Astrocyte (in vitro differentiated cells and primary cell): ENCODE results near the gene MAGEA11. TPM values are rescaled to one million over a fixed set of nuclear protein-coding genes. Genes with fewer than 3 reads are reported as not detected.
"Not testable (repeated sequence)": the region's sequence is repeated elsewhere in the genome, so short reads cannot be mapped to it uniquely, and the experiment has no call there.

Experiments
- DNase-seq: peaks from one replicate; pipeline ENCODE4 v3.0.0-alpha.2; 2010; ENCODE audit warnings: low read depth
- FAIRE-seq: peaks from 2 replicates; lab custom pipeline; 2011; peaks lifted over from hg19 to GRCh38; lab: Jason Lieb, UNC
- H2AFZ ChIP-seq: 2 replicates; pipeline ENCODE4 v1.6.0; 2012; ENCODE audit warnings: low read depth, low read length, inconsistent platforms
- H3K27ac ChIP-seq: 2 replicates; pipeline ENCODE4 v1.5.1; 2011; ENCODE audit warnings: low read depth, low read length, inconsistent platforms
- H3K27me3 ChIP-seq: 2 replicates; pipeline ENCODE4 v1.6.0; 2011; ENCODE audit warnings: low read length, inconsistent platforms; ENCODE audit not compliant: insufficient read depth
- H3K36me3 ChIP-seq: 2 replicates; pipeline ENCODE4 v1.5.1; 2011; ENCODE audit warnings: low read length, inconsistent platforms; ENCODE audit not compliant: insufficient read depth
- H3K4me1 ChIP-seq: 2 replicates; pipeline ENCODE4 v1.5.1; 2011; ENCODE audit warnings: low read length, inconsistent platforms; ENCODE audit not compliant: insufficient read depth
- H3K4me2 ChIP-seq: 2 replicates; pipeline ENCODE4 v1.6.0; 2012; ENCODE audit warnings: low read length, inconsistent platforms
- H3K4me3 ChIP-seq: 2 replicates; pipeline ENCODE4 v1.5.1; 2011; ENCODE audit warnings: low read depth, mild to moderate bottlenecking, low read length, inconsistent platforms; ENCODE audit not compliant: insufficient read depth
- H3K79me2 ChIP-seq: 2 replicates; pipeline ENCODE4 v1.6.0; 2012; ENCODE audit warnings: mild to moderate bottlenecking, low read length, inconsistent platforms; ENCODE audit not compliant: insufficient read depth
- H3K9ac ChIP-seq: 2 replicates; pipeline ENCODE4 v1.6.0; 2012; ENCODE audit warnings: mild to moderate bottlenecking, low read length, inconsistent platforms
- H3K9me3 ChIP-seq: 2 replicates; pipeline ENCODE4 v1.5.1; 2012; ENCODE audit warnings: low read depth, mild to moderate bottlenecking, low read length, inconsistent platforms; ENCODE audit not compliant: insufficient read depth
- H4K20me1 ChIP-seq: 2 replicates; pipeline ENCODE4 v1.6.0; 2012; ENCODE audit warnings: low read length, inconsistent platforms; ENCODE audit not compliant: insufficient read depth
- H3K27ac Mint-ChIP-seq: one replicate; pipeline ENCODE4 v1.8.0; 2021; ENCODE audit warnings: mild to moderate bottlenecking, mixed read lengths; ENCODE audit not compliant: unreplicated experiment
- H3K27me3 Mint-ChIP-seq: one replicate; pipeline ENCODE4 v1.8.0; 2021; ENCODE audit warnings: low read depth, mixed read lengths; ENCODE audit not compliant: unreplicated experiment
- H3K36me3 Mint-ChIP-seq: one replicate; pipeline ENCODE4 v1.8.0; 2021; ENCODE audit warnings: low read depth, mixed read lengths; ENCODE audit not compliant: unreplicated experiment
- H3K4me1 Mint-ChIP-seq: one replicate; pipeline ENCODE4 v1.8.0; 2021; ENCODE audit warnings: low read depth, mixed read lengths; ENCODE audit not compliant: unreplicated experiment
- H3K4me3 Mint-ChIP-seq: one replicate; pipeline ENCODE4 v1.8.0; 2021; ENCODE audit warnings: mild to moderate bottlenecking, moderate library complexity, mixed read lengths; ENCODE audit not compliant: unreplicated experiment
- H3K9me3 Mint-ChIP-seq: one replicate; pipeline ENCODE4 v1.8.0; 2021; ENCODE audit warnings: mild to moderate bottlenecking, mixed read lengths; ENCODE audit not compliant: unreplicated experiment
- CTCF ChIP-seq: IDR thresholded peaks from 2 replicates; pipeline ENCODE4 v1.5.1; 2011; ENCODE audit warnings: low read depth, mild to moderate bottlenecking, inconsistent platforms, low read length, moderate library complexity; ENCODE audit not compliant: insufficient read depth
- EZH2 ChIP-seq: IDR thresholded peaks from 2 replicates; pipeline ENCODE4 v1.6.1; 2012; ENCODE audit warnings: mild to moderate bottlenecking, low read length, inconsistent platforms; ENCODE audit not compliant: insufficient read depth
- total RNA-seq: library from RNA; stranded (reverse); gene quantifications from 2 replicates; pipeline ENCODE4 v1.2.1, GENCODE V29; 2021

Gene MAGEA11
- total RNA-seq, 1 donor from 2014 or later = not detected

GRCh38 chrX:149759824-149760223 is 48.0 kb downstream of the MAGEA11 start:
- H3K27me3 Mint-ChIP-seq = peaks cover 2% of the 10 kb centered on the region
- DNase-seq (no peak), FAIRE-seq (no peak)
- Histone ChIP-seq H3K79me2 (no peaks in the 10 kb centered on the region), H3K27me3 (no peaks in the 10 kb centered on the region), H4K20me1 (no peaks in the 10 kb centered on the region), H3K4me3 (no peak overlapping the region), H2AFZ (no peak overlapping the region), H3K4me1 (no peaks in the 10 kb centered on the region), H3K9me3 (no peaks in the 10 kb centered on the region), H3K9ac (no peak overlapping the region), H3K27ac (no peak overlapping the region), H3K36me3 (no peaks in the 10 kb centered on the region), H3K4me2 (no peak overlapping the region)
- H3K36me3 Mint-ChIP-seq = no peaks in the 10 kb centered on the region
- H3K4me1 Mint-ChIP-seq = peaks cover 1% of the 10 kb centered on the region
- TF ChIP-seq EZH2 = no peak
- TF ChIP-seq CTCF = no peak
- no peak overlapping the region for H3K27ac Mint-ChIP-seq
- no peak overlapping the region for H3K4me3 Mint-ChIP-seq
- H3K9me3 Mint-ChIP-seq = peaks cover 5% of the 10 kb centered on the region

GRCh38 chrX:149760965-149761364 is 49.1 kb downstream of the MAGEA11 start:
- Mint-ChIP-seq H3K4me1 (peaks cover 1% of the 10 kb centered on the region), H3K9me3 (peaks cover 5% of the 10 kb centered on the region), H3K27ac (no peak overlapping the region), H3K36me3 (no peaks in the 10 kb centered on the region), H3K4me3 (no peak overlapping the region), H3K27me3 (peaks cover 2% of the 10 kb centered on the region)
- no peak overlapping the region for H3K4me2 ChIP-seq
- H3K4me3 ChIP-seq = no peak overlapping the region
- no peaks in the 10 kb centered on the region for H3K4me1 ChIP-seq
- H2AFZ ChIP-seq = no peak overlapping the region
- FAIRE-seq (no peak), DNase-seq (no peak)
- TF ChIP-seq CTCF = no peak
- TF ChIP-seq EZH2 = no peak
- H3K36me3 ChIP-seq = no peaks in the 10 kb centered on the region
- H4K20me1 ChIP-seq = no peaks in the 10 kb centered on the region
- H3K9me3 ChIP-seq = no peaks in the 10 kb centered on the region
- no peaks in the 10 kb centered on the region for H3K27me3 ChIP-seq
- no peaks in the 10 kb centered on the region for H3K79me2 ChIP-seq
- no peak overlapping the region for H3K27ac ChIP-seq
- H3K9ac ChIP-seq = no peak overlapping the region

- not testable (repeated sequence) for H2AFZ ChIP-seq, H3K79me2 ChIP-seq, H3K27me3 Mint-ChIP-seq, FAIRE-seq, H3K9me3 ChIP-seq, H3K27me3 ChIP-seq, H3K4me1 ChIP-seq, H4K20me1 ChIP-seq, H3K4me3 ChIP-seq, H3K4me3 Mint-ChIP-seq, DNase-seq, H3K9me3 Mint-ChIP-seq, H3K4me2 ChIP-seq, H3K9ac ChIP-seq, H3K36me3 Mint-ChIP-seq, H3K4me1 Mint-ChIP-seq, H3K36me3 ChIP-seq, H3K27ac Mint-ChIP-seq, H3K27ac ChIP-seq
Measured at GRCh38 chrX:149761858-149762674, 50.2 kb downstream of the MAGEA11 start.
